ENCODE results near the gene IMPA2.

Gene IMPA2

DNA sequence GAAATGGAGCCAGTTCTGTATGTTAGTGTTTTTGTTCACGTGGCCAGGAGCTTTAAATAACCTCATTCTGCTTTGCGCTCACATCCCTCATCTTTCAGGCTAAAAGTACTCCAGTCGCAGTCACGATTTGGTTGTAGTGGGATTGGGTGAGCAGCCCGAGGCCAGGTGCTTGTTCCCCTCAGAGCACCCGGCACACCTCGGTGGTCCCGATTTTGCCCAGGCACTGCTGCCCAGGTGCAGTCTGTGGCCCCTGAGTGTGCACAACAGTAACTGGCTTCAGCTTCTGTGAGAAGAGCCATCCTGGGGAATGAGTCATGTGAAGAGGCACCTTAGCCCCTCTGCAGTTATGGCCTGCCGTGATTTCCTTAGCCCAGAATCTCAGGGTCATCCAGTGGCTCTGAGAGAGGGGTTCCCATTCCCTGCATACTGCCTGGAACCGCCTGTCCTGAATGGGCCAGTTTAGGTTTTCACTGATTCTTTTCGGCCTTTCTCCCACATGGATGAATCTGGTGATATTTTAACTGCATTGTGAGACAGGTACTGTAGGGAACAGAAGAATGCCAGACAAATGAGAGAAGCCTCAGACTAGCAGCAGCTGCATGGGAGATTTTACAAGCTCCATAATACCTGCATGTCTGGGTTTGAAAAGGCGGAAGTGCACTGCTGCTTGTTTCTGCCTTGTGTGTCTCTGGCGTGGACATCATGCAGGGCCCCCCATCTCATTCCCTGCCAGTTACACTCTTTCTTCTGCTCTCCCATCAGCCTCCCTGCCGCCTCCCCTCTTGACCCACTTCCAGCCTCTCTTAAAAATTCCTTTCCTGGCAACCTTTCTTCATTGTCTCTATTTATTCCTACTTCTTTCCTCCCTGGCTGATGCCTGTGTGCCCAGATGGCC is 33.5 kb downstream of the IMPA2 start:
- TF ChIP-seq CTCF (IDR thresholded peaks at IDR 0.05; ENCODE audit: extremely low read depth, missing control alignments): no peak
- DNase-seq (ENCODE audit: low spot score): no peak

DNA sequence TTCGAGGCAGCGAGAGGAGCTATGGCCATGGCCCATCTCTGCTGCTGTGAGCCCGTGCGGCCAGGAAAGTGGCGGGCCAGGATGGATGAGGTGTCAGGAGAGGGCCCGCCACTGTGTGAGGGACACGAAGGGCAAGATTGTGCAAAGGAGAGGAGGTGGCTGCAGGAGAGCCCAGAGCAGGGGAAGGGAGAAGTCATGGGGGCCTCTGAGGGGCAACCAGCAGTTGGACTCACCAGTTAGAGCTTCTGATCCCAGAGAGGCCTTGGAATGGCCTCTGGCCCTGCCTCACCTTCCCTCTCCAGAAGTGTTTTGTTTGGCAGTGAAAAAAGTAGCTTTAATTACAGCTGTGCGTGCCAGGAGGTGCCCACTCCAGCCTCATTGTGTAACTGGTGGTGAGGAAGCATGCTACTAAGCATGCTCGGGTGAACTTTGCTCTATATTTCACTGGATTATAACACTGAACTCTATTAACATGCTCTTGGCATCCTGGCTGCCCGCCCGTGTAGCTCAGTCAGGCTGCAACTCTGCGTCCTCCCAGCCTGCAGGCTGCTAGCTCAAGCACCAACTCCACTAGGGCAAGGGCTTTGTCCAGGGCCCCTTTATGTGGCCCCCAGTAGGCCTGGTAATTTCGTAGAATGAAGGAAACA is 34.2 kb downstream of the IMPA2 start:
- DNase-seq (ENCODE audit: low spot score): no peak
- TF ChIP-seq CTCF (IDR thresholded peaks at IDR 0.05; ENCODE audit: extremely low read depth, missing control alignments): no peak

DNA sequence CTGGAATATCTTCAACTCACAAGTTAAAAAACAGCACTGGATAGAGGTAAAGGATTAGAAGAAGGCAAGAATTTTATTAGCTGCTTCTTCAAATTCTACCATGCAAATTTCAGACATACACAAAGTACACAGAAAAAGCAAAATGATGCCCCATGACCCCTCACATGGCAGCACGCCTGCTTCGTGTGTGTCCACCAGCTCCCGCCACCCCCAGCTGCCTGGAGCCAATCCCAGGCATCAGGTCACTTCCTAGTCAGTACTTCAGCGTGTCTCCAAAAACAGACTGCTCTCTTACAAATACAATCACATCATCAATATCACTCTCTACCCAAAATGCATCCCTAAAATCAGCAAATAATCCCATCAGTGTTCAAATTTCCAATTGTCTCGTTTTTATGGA is 35.8 kb downstream of the IMPA2 start:
- no peak for DNase-seq (ENCODE audit: low spot score)
- TF ChIP-seq CTCF (IDR thresholded peaks at IDR 0.05; ENCODE audit: extremely low read depth, missing control alignments): no peak

GRCh38 chr18:12018861-12019260 is 37.6 kb downstream of the IMPA2 start:
- no peak for TF ChIP-seq CTCF (IDR thresholded peaks at IDR 0.05; ENCODE audit: extremely low read depth, missing control alignments)
- DNase-seq (ENCODE audit: low spot score): no peak

DNA sequence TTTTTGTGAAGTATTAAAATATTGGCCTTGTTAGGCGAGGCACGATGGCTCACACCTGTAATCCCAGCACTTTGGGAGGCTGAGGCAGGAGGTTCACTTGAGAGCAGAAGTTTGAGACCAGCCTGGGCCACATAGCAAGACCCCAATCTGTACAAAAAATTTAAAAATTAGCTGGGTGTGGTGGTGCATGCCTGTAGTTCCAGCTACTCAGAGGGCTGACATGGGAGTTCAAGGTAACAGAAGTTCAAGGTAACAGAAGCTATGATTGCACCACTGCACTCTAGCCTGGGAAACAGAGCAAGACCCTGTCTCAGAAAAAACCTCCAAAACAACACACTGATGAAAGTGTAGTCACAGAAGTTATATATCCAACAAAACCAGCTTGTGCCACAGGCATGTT is 39.8 kb downstream of the IMPA2 start:
- TF ChIP-seq CTCF (IDR thresholded peaks at IDR 0.05; ENCODE audit: extremely low read depth, missing control alignments): no peak
- no peak for DNase-seq (ENCODE audit: low spot score)

DNA sequence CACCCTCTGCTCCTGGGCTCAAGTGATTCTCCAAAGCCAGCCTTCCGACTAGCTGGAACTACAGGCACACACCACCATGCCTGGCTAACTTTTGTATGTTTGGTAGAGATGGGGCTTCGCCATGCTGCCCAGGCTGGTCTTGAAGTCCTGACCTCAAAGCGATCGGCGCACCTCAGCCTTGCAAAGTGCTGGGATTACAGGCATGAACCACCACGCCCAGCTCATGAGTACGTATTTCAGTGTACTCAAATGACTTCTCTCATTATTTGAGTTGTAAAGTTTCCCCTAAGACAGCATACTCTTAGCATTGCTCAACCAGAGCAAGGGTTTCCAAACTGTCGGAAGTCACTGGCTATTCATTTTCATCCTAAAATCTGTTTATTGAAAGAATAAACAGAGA is 40.3 kb downstream of the IMPA2 start:
- TF ChIP-seq CTCF (IDR thresholded peaks at IDR 0.05; ENCODE audit: extremely low read depth, missing control alignments): no peak
- no peak for DNase-seq (ENCODE audit: low spot score)

GRCh38 chr18:12023375-12023774 is 42.1 kb downstream of the IMPA2 start:
- no peak for DNase-seq (ENCODE audit: low spot score)
- TF ChIP-seq CTCF (IDR thresholded peaks at IDR 0.05; ENCODE audit: extremely low read depth, missing control alignments): no peak

Measured in GM20000 (cell line).